T-helper 1 cell (primary cell): ENCODE measurements around the gene CSKMT.
"Not testable (repeated sequence)": the region's sequence is repeated elsewhere in the genome, so short reads cannot be mapped to it uniquely, and the experiment has no call there.

Experiments
- DNase-seq, 5 donors: peaks; one replicate each; pipeline ENCODE4 v3.0.0-alpha.2; 2012 to 2020
- total RNA-seq, 4 donors: gene quantifications; one replicate each; lab custom pipeline; 2026; lab: John Stamatoyannopoulos, UW

Gene CSKMT
- 8.5 to 14.9 (median 10.8) reads per million in 4 donors for total RNA-seq

GRCh38 chr11:62665075-62665598, at the start of gene CSKMT, which contains the start of gene C11orf98:
CSKMT (plus strand) TSS chr11:62665312; CDS start chr11:62665880, 568 bp downstream.
C11orf98 (minus strand) TSS chr11:62665210; CDS start chr11:62665169, 41 bp downstream.
- DNase-seq, result peak; percentile 86 to 95 (median 90)

- DNase-seq, result no peak
These were observed 49.6 kb upstream of the CSKMT start for GRCh38 chr11:62615521-62615920.

DNA sequence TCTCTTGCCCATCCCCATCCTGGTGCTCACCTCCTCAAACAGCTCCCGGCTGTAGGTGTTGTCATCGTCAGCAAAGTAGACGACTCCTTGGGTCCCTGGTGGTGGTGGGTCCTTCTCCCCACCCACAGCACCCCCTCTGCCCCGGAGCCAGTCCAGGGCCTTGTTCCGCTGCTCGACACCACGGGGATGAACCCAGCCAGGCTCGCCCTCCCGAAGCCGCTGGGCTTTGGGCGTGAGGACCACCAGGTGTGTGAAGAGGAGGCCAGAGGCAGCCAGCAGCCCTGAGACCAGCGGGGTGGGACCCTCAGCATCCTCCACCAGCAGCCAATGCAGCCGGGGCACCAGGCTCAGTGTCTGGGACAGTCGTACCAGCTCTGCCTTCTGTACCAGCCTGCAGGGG, 48.2 kb upstream of the CSKMT start:
- not testable (repeated sequence) for DNase-seq

GRCh38 chr11:62621027-62621566, 44.0 kb upstream of the CSKMT start:
- no peak for DNase-seq

GRCh38 chr11:62621567-62622470, 43.3 kb upstream of the CSKMT start, which contains the start of gene B3GAT3:
B3GAT3 (minus strand) TSS chr11:62621986; CDS start chr11:62621947, 39 bp downstream.
- DNase-seq, result peak; percentile 94 to 97 (median 97)

GRCh38 chr11:62622476-62623089, 42.5 kb upstream of the CSKMT start:
- no peak for DNase-seq

DNA sequence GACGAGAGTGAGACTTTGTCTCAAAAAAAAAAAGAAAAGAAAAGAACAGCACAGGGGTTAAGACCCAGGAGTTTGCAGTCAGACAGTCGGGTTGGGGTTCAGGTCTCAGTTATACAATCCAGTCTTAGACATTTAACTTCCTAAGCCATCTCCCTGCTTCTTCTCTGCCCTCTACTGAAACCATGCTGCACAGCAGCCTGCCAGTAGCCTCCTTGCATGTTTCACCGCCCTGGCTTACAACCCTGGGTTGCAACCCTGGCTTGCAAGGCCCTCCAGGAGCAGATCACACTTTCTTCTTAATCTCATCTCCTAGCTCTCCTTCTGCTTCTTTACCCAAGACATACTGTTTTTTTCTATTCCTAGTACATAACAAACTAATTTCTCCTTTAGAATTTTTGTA, 37.4 kb upstream of the CSKMT start:
- no peak for DNase-seq

- DNase-seq, result no peak
These were observed 32.6 kb upstream of the CSKMT start for GRCh38 chr11:62632492-62632891.

DNA sequence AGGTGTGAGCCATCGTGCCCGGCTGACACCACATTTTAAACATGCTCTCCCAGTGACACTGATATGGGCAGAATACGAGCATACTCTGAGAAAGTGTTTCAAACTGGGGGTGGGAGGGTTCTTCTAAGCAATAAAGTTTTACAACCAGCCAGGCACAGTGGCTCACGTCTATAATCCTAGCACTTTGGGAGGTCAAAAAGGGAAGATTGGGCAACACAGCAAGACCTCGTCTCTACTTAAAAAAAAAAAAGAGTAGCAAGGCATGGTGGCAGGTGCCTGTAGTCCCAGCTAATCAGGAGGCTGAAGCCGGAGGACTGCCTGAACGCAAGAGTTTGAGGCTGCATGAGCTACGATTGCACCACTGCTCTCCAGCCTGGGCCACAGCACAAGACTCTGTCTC, 20.9 kb upstream of the CSKMT start:
- DNase-seq, result no peak

DNA sequence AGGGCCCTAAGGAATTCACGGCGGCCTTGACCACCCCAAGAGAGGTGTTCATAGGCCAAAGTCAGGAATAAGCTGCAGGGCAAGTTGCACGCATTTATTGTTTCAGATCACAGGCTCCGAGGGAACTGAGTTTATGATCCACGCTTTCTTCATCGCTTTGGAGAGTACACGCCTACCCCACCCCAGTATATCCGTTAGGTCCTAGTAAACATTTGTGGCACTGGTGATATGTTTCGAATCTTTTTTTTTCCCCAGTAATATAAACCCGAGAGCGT, 19.5 kb upstream of the CSKMT start:
- no peak for DNase-seq

DNA sequence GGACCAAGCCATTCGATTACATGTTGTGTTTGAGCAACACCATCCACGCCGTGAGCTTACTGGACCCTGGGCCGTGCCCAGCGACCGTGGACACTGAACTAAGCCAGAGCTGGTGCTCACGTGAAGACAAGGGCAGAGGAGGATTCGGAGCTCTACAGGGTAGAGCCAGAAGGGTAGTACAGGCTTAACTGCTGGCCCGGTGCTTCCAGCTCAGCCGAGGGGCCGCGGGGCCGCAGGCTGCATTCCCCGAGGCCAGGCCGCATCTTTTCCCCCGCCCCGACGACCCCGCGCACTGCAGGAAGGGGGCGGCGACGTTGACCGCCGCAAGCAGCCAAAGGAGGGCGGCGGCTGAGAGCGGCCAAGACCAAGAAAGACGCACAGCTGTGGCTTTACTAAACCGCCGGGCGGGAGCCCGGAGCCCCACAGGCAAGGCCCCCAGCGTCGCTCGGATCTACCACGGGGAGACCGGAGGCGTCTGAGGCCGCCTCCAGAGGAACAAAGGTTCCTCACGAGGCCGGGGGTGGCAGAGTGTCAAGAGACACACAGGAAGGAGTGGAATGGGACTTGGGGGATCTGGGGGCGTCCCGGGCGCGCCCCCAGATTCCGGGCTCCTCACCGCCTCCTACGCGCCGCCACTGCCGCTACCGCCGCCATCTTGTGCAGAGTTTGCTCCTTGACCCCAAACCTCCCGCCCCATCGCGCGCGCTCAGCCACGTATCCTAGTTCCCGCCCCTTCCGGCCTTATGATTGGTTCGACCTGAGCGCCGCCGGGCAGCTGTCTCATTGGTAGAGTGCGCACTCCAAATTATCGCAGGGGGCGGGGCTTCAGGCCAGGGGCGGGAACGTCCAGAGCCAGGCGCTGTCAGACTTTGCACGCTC, 18.9 kb upstream of the CSKMT start, which contains the start of gene GANAB:
TSS of gene GANAB (minus strand) at position 668 of the 879 bp plus-strand sequence. CDS start at position 654, 14 bp downstream.
- DNase-seq, result peak; percentile 97 to 99 (median 98)

DNA sequence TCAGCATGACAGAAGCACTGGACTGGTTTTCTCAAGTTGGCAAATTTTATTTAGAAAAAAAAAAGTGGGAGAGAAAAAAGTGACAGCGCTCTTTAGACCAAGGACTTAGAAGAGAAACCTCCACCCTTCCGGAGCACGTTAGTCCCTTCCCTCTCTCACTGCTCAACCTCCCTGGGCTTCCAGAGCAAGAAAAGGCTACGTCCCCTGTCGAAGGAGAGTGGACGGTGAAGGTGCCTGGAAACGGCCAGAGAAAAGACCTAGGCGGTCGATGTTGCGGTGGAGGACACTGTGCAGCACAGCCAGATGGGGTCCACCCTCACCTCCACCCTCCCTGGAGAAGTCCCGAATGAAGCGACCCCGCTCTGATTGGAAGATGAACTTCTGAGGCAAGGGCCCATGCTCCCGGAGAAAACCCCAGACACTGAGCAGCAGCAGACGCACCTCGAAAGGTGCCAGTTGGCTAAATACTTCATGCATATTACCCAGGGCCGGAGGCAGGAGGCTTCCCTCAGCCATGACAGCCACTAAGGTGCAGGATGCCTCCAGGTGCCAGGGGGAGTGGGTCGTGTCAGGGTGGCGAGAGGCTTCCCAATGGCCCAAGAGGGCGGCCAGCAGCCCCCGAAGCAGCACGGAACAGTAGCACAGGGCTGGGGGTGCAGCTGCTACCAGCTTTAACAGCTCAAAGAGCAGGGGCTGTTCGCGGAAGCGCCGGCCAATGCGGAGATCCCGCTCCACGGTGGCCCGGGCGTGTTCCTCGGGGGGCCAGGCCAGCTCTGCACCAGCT, 18.1 kb upstream of the CSKMT start:
- DNase-seq, result no peak

- DNase-seq, result no peak
These were observed 17.5 kb upstream of the CSKMT start for GRCh38 chr11:62647609-62648005.

GRCh38 chr11:62648185-62648966, 16.7 kb upstream of the CSKMT start:
- DNase-seq, result no peak

DNA sequence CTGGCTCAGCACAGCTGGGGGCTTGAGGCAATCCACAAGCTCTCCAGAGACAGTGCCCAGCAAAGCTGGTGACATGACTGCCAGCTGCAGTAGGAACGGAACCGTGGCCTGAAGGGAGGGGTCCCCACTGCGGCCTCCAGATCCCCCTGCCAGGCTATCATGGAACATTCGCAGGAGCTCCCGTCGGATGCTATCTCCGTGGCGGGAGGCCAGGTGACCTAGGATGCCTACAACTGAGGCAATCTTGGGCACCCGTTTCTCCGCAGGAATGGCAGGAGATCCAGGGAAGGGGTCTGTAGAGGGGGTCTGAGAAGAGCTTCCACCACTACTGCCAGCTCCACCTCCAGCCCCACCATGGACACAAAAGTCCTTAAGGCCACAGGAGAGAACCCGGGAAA, 16.1 kb upstream of the CSKMT start:
- no peak for DNase-seq

GRCh38 chr11:62649486-62649885, 15.6 kb upstream of the CSKMT start:
- DNase-seq, result no peak

DNA sequence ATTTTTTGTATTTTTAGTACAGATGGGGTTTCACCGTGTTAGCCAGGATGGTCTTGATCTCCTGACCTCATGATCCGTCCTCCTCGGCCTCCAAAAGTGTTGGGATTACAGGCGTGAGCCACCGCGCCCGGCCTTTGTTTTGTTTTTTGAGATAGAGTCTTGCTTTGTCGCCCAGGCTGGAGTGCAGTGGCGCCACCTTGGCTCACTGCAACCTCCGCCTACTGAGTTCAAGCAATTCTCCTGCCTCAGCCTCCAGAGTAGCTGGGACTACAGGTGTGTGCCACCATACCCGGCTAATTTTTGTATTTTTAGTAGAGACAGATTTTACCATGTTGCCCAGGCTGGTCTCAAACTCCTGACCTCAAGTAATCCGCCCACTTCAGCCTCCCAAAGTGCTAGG, 14.8 kb upstream of the CSKMT start:
- not testable (repeated sequence) for DNase-seq

DNA sequence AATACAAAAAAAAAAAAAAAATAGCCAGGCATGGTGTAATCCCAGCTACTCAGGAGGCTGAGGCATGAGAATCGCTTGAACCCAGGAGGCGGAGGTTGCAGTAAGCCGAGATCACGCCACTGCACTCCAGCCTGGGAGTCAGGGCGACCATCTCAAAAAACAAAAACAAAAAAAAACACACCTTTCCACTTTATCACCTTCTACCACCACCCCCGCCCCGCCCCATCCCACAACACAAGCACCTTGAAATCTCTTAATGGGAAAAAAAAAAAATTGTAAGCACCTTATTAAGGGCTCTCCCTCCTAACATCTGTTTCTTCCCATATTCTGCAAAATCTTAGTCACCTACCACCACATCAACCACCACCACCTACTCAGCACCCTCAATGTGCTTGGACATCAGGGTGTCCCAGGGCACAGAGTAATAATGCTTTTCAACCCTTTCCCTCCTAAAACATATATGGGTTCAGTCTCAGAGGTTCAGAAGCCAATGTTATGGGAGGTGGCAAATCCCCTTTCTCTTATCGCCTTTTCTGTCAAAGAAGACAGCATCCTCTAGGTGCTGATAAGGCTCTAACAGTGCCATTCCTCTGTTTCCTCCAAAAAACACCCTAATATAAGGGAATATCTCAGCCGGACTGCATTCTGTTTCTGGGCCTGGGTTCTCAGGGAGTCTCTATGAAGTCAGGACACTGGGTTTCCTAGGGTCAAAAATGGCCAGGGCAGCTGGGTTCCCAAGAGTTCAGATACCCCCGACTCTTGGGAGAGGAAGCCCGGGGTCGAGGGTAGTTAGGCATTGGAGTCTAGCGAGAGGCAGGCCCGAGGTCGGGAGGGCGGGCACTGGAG, 12.7 kb upstream of the CSKMT start:
- peak in 2 of 5 donors; percentile 48 to 69 for DNase-seq

DNA sequence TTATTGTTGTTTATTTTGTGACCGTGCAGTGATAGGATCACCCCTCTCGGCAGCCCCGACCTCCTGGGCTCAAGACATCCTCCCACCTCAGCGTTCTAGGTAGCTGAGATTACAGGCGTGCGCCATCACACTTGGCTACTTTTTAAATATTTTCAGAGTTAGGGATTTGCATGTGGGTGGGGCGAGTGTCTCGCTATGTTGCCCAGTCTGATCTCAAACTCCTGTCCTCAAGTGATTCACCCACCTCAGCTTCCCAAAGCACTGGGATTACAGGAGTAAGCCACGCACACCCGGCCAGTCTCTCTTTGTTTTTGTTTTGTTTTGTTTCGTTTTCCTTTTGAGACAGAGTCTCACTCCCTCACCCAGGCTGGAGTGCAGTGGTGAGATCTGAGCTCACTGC, 10.8 kb upstream of the CSKMT start:
- no peak for DNase-seq
